Esophagus squamous epithelium (tissue), 4 donors: ENCODE data around the gene TLCD2.

Source experiments
- CTCF ChIP-seq, 6 experiments: fragments of 450-650 bp in 4 of 6; fragments of 200-600 bp in 2 of 6; sonication (generic) in 2 of 6; IDR thresholded peaks; one replicate each; pipeline ENCODE4 v1.5.1; 2016 to 2019; ENCODE audit warnings: antibody characterized with exemption in 6 of 6, mild to moderate bottlenecking in 4 of 6, moderate library complexity in 4 of 6
- POLR2A ChIP-seq, 4 donors: fragments of 450-650 bp; IDR thresholded peaks; one replicate each; pipeline ENCODE4 v1.6.1; 2017; ENCODE audit warnings: antibody characterized with exemption in 4 of 4, mild to moderate bottlenecking in 4 of 4, moderate library complexity in 3 of 4

- TF ChIP-seq POLR2A (IDR thresholded peaks at IDR 0.05) (no peak), CTCF (IDR thresholded peaks at IDR 0.05) (no peak)
Observed at GRCh38 chr17:1744551-1745512, 34.7 kb upstream of the TLCD2 start.
